Adrenal gland (tissue), 12 donors: ENCODE data around the gene LINGO4. TPM values are rescaled to one million over a fixed set of nuclear protein-coding genes. Genes with fewer than 3 reads are reported as not detected.
A peak's percentile ranks its signal among the peaks of the same experiment; 100 is the strongest.

ENCODE experiments used
- DNase-seq, 7 donors: peaks; one replicate each; pipeline ENCODE4 v3.0.0-alpha.2; 2019 to 2020
- H3K27ac ChIP-seq, 5 donors: fragments of 200-600 bp; sonication (generic) in 4 of 5; 1 replicate in 3 of 5; 2 replicates in 2 of 5; pipeline versions ENCODE4 v1.5.1 to v1.8.0; 2016 to 2020; ENCODE audit warnings: mild to moderate bottlenecking in 1 of 5
- H3K27me3 ChIP-seq: fragments of 200-600 bp; 2 replicates; pipeline ENCODE4 v1.8.0; 2021
- H3K36me3 ChIP-seq, 2 donors: fragments of 200-600 bp; replicated peaks in 1 of 2; 1 replicate in 1 of 2; 2 replicates in 1 of 2; pipeline versions ENCODE4 v1.5.1 to v1.8.0; 2018 to 2022
- H3K4me1 ChIP-seq, 2 donors: fragments of 200-600 bp; replicated peaks in 1 of 2; 1 replicate in 1 of 2; 2 replicates in 1 of 2; pipeline versions ENCODE4 v1.5.1 to v1.8.0; 2018 to 2021
- H3K4me3 ChIP-seq, 4 donors: fragments of 200-600 bp; sonication (generic) in 3 of 4; one replicate each; pipeline ENCODE4 v1.5.1; 2016 to 2018
- H3K9me3 ChIP-seq, 3 donors: fragments of 200-600 bp; sonication (generic) in 1 of 3; replicated peaks in 1 of 3; 1 replicate in 2 of 3; 2 replicates in 1 of 3; pipeline versions ENCODE4 v1.5.1 to v1.8.0; 2016 to 2021
- CTCF ChIP-seq, 6 experiments: fragments of 450-650 bp in 4 of 6; fragments of 200-600 bp in 2 of 6; sonication (generic) in 1 of 6; IDR thresholded peaks; 1 replicate in 5 of 6; 2 replicates in 1 of 6; pipeline versions ENCODE4 v1.5.1 to v1.8.0; 2016 to 2021; ENCODE audit warnings: antibody characterized with exemption in 6 of 6, mild to moderate bottlenecking in 2 of 6, moderate library complexity in 1 of 6
- POLR2A ChIP-seq, 2 donors: fragments of 450-650 bp; IDR thresholded peaks; one replicate each; pipeline ENCODE4 v1.6.1; 2017; ENCODE audit warnings: antibody characterized with exemption in 2 of 2, mild to moderate bottlenecking in 2 of 2, moderate library complexity in 1 of 2
- WGBS, 4 donors: extraction: QIAGEN DNeasy Blood & Tissue Kit in 2 of 4; methylation state at CpG; one replicate each; pipeline versions ENCODE4 v1.1.5 to v1.1.7; 2013 to 2017; 5-methylcytosine and 5-hydroxymethylcytosine counted together
- intact Hi-C, 2 donors: fragments of 100-400 bp; cut with DNase I; formaldehyde crosslinking; loops; one replicate each; pipeline versions ENCODE4 v1.14.1 to v1.15.0; 2022 to 2023
- polyA plus RNA-seq, 3 donors: library from polyadenylated mRNA; stranded (reverse); fragments of 200-250 nt in 2 of 3; fragments of 350-450 nt in 1 of 3; fragmentation: Illumina TruSeq in 1 of 3; extraction: RNeasy Lipid Tissue Mini Kit (QIAGEN cat#74804) in 1 of 3; gene quantifications; one replicate each; pipeline ENCODE4 v1.2.3, GENCODE V29; 2013 to 2014
- total RNA-seq, 9 donors: library from RNA; depleted of rRNA in 4 of 9; stranded (reverse); fragments of >200 nt in 4 of 9; fragments of 120-200 nt in 1 of 9; fragmentation: NEBNext Ultra II Directional in 1 of 9; extraction: Animal tissue kit (Norgen Biotek cat#: 25700) in 1 of 9; gene quantifications; one replicate each; pipeline versions ENCODE4 v1.1.0 to v1.2.4, GENCODE V29; 2013 to 2023
- donor health status: healthy with polysubstance abuse.
- donor health status: Bipolar disorder and iron deficiency.
- donor health status: DM: yes; HTN: yes; CAD: no.
- donor health status: DM: no; HTN: no; CAD: no.
- donor health status: DM: no; HTN: no; CAD: no.
- donor health status: DM: yes; HTN: yes; CAD: no.

LINGO4 gene
- total and polyA plus RNA-seq, 12 donors, result 0.11 to 0.56 (median 0.32) TPM; not detected in 6

GRCh38 chr1:151790940-151791651 lies 14.1 kb downstream of the LINGO4 start:
- no peaks in the 10 kb centered on the region for H3K27me3 ChIP-seq
- H3K4me1 ChIP-seq, result no peaks in the 10 kb centered on the region
- intact Hi-C loops, result no loop called here
- peak overlapping the region in 3 of 4 donors; percentile 45 to 64 (median 59) for H3K4me3 ChIP-seq
- TF ChIP-seq POLR2A (IDR thresholded peaks at IDR 0.05) (no peak), CTCF (IDR thresholded peaks at IDR 0.05) (no peak)
- H3K9me3 ChIP-seq, result no peaks in the 10 kb centered on the region
- H3K36me3 ChIP-seq, result no peaks in the 10 kb centered on the region
- H3K27ac ChIP-seq, result peak overlapping the region in 3 of 5 donors; percentile 39 to 50 (median 46)
- WGBS, 4 donors, result 0 to 3% (median 1%) methylated on average over 28 to 52 of the region's 52 CpGs
- DNase-seq, result peak in 3 of 7 donors; percentile 31 to 34 (median 34)

DNA sequence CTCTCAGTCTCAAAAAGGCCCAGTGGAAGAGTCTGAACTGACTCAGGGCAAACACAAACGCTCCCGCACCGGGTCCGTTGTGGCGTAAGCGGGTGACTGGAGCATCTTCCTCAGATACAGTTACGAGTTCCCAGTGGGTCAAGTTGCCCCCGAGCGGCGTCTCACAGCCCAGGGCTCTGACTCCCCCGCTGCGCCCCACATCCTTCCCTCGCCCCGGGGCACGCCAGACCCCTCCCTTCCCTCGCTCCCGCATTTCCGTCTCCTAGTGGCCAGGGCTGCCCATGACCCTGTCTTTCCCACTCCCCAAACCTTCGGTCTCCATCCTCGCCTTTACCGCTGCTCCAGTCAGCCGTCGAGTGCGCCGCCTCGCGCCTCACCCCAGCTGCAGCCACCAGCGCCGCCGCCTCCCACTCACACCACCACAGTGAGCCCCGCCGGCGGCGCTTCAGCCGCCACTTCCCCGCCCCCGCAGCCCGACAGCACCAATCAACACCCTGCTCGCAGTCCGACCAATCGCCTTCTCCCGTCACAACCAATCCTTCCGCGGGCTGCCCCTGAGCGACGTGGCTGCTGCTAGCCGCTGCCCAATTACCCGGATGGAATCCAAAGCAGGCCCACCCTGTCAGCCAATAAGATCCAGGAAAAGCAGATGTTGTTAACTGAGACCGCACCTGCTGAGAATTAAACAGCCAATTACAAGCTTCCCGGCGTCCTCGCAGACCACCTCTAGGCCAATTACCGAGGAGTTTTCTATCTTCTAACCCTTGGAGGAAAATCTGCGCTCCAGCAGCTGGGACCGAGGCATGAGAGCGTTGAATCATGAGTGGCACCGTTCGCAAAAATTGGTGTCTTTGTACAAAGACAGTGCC lies 14.9 kb downstream of the LINGO4 start, which contains the start of gene TDRKH:
TDRKH (minus strand) TSS at position 430 of the 869 bp plus-strand sequence. CDS start 7,478 bp downstream, outside the sequence.
- Histone ChIP-seq H3K4me3 (peak within 1 kb of the TSS in 3 of 4 donors; percentile 45 to 64 (median 60)), H3K4me1 (no peaks in the 10 kb centered on the region), H3K36me3 (no peaks in the 10 kb centered on the region), H3K27me3 (no peaks in the 10 kb centered on the region), H3K9me3 (no peaks in the 10 kb centered on the region), H3K27ac (peak within 1 kb of the TSS in 3 of 5 donors; percentile 39 to 50 (median 46))
- peak; percentile 98 to 100 (median 99) for DNase-seq
- 0 to 1% (median 1%) methylated on average over 35 to 58 of the region's 58 CpGs for WGBS, 4 donors
- TF ChIP-seq CTCF (IDR thresholded peaks at IDR 0.05) (peak in 4 of 6 experiments; percentile 11 to 44 (median 36)), POLR2A (IDR thresholded peaks at IDR 0.05) (peak; percentile 12 to 77)
- intact Hi-C loops, result no loop called here

GRCh38 chr1:151787689-151788088 lies 17.5 kb downstream of the LINGO4 start:
- no peak for DNase-seq
- no peak overlapping the region for H3K4me3 ChIP-seq
- intact Hi-C loops, result no loop called here
- no peaks in the 10 kb centered on the region for H3K27me3 ChIP-seq
- H3K36me3 ChIP-seq, result no peaks in the 10 kb centered on the region
- no peaks in the 10 kb centered on the region for H3K4me1 ChIP-seq
- no peaks in the 10 kb centered on the region for H3K9me3 ChIP-seq
- TF ChIP-seq POLR2A (IDR thresholded peaks at IDR 0.05), result no peak
- TF ChIP-seq CTCF (IDR thresholded peaks at IDR 0.05), result no peak
- WGBS, 4 donors, result 82 to 97% (median 85%) methylated on average over 3 of the region's 3 CpGs
- H3K27ac ChIP-seq, result no peak overlapping the region

DNA sequence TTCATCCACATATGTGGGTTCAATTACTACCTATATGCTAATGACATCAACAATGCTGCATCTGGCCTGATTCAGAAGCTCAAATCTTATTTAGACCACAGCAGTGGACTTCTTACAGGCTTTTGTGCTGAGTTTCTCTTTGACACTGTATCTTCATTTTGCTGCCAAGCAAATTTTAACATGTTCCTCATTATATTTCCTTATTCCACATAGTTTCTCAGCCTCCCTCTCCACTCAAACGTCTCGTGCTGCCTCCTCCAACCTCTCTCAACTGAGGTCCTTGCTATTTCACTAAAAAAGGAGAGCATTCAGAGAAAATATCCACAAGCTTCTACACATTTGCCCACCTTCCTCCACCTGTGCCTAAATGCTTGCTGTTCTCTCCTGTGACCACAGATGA lies 21.4 kb downstream of the LINGO4 start:
- TF ChIP-seq POLR2A (IDR thresholded peaks at IDR 0.05) (no peak), CTCF (IDR thresholded peaks at IDR 0.05) (no peak)
- intact Hi-C loops, result no loop called here

More for the DNA sequence above, 21.4 kb downstream of the LINGO4 start:
- no peak overlapping the region for H3K4me3 ChIP-seq
- peaks cover 0 to under 1% of the 10 kb centered on the region in 2 donors for H3K36me3 ChIP-seq
- 70 to 83% (median 74%) methylated on average over 2 of the region's 2 CpGs for WGBS, 4 donors
- DNase-seq, result no peak
- H3K27me3 ChIP-seq, result no peaks in the 10 kb centered on the region
- no peaks in the 10 kb centered on the region for H3K9me3 ChIP-seq
- no peaks in the 10 kb centered on the region for H3K4me1 ChIP-seq
- peak overlapping the region in 2 of 5 donors; percentile 33 to 60 for H3K27ac ChIP-seq
